PC-9 (cell line): ENCODE data around the gene TLCD3B. TPM values are rescaled to one million over a fixed set of nuclear protein-coding genes. Genes with fewer than 3 reads are reported as not detected.

Source experiments
- BruUV-seq: library from RNA; stranded (reverse); fragments of 400-500 nt; replicated peaks from 2 replicates; lab custom pipeline; 2021; lab: Mats Ljungman, UMichigan
- CTCF ChIA-PET: fragments of 300-600 bp; sonication (Branson Sonifier 250); formaldehyde crosslinking; loops from one replicate; lab custom pipeline; 2022; ENCODE audit warnings: antibody characterized with exemption; lab: Charles Lee
- POLR2A ChIA-PET: fragments of 300-600 bp; sonication (Branson Sonifier 250); formaldehyde crosslinking; loops from one replicate; lab custom pipeline; 2022; ENCODE audit warnings: antibody characterized with exemption; ENCODE audit not compliant: unreplicated experiment; lab: Charles Lee
- DNase-seq, 2 experiments: peaks; one replicate each; pipeline versions ENCODE4 v3.0.0 to v3.0.0-alpha.2; 2015 to 2022; ENCODE audit warnings: mixed read lengths in 1 of 2
- H2AFZ ChIP-seq: fragments of 200-600 bp; sonication (generic); 2 replicates; pipeline ENCODE4 v1.8.1; 2017; ENCODE audit warnings: antibody characterized with exemption
- H3F3A ChIP-seq: fragments of 200-600 bp; sonication (generic); 2 replicates; pipeline ENCODE4 v1.8.1; 2017; ENCODE audit warnings: antibody characterized with exemption, mild to moderate bottlenecking, low read depth; ENCODE audit not compliant: insufficient read depth
- H3K27ac ChIP-seq: fragments of 200-600 bp; sonication (generic); 2 replicates; pipeline ENCODE4 v1.6.1; 2016; ENCODE audit warnings: mixed run types
- H3K27me3 ChIP-seq: fragments of 200-600 bp; sonication (generic); 2 replicates; pipeline ENCODE4 v1.6.1; 2016; ENCODE audit warnings: low read depth, mixed run types; ENCODE audit not compliant: insufficient read depth
- H3K36me3 ChIP-seq: fragments of 200-600 bp; sonication (generic); 2 replicates; pipeline ENCODE4 v1.6.1; 2016; ENCODE audit warnings: low read depth, mixed run types
- H3K4me1 ChIP-seq: fragments of 200-600 bp; sonication (generic); replicated peaks from 2 replicates; pipeline ENCODE4 v1.6.1; 2016; ENCODE audit warnings: mixed run types; ENCODE audit not compliant: insufficient read depth
- H3K4me2 ChIP-seq: fragments of 200-600 bp; sonication (generic); 2 replicates; pipeline ENCODE4 v1.6.1; 2017; ENCODE audit warnings: mixed run types
- H3K4me3 ChIP-seq: fragments of 200-600 bp; sonication (generic); 2 replicates; pipeline ENCODE4 v1.6.1; 2016; ENCODE audit warnings: mixed run types
- H3K79me2 ChIP-seq: fragments of 200-600 bp; sonication (generic); 2 replicates; pipeline ENCODE4 v1.6.1; 2017; ENCODE audit warnings: low read depth, mixed run types
- H3K9me2 ChIP-seq: fragments of 200-600 bp; sonication (generic); 2 replicates; pipeline ENCODE4 v1.8.1; 2017; ENCODE audit warnings: mild to moderate bottlenecking; ENCODE audit not compliant: insufficient read depth
- H3K9me3 ChIP-seq: fragments of 200-600 bp; sonication (generic); 2 replicates; pipeline ENCODE4 v1.8.1; 2016; ENCODE audit warnings: low read depth; ENCODE audit not compliant: insufficient read depth
- H4K20me1 ChIP-seq: fragments of 200-600 bp; sonication (generic); 2 replicates; pipeline ENCODE4 v1.8.1; 2017; ENCODE audit not compliant: insufficient read depth
- EZH2 ChIP-seq: fragments of 200-600 bp; sonication (generic); IDR thresholded peaks from 2 replicates; pipeline ENCODE4 v1.8.0; 2017; ENCODE audit warnings: antibody characterized with exemption, low read depth
- intact Hi-C: fragments of 100-400 bp; cut with micrococcal nuclease; formaldehyde crosslinking; loops from one replicate; pipeline ENCODE4 v1.10.0; 2022; ENCODE audit not compliant: unreplicated experiment
- total RNA-seq: library from RNA; stranded (reverse); gene quantifications from 2 replicates; pipeline ENCODE4 v1.2.3, GENCODE V29; 2021
- TF ChIP-seq, protein P1 (sequence below): fragments of 200-600 bp; sonication (generic); conservative IDR thresholded peaks from 2 replicates; pipeline ENCODE4 v1.6.1; 2017; ENCODE audit warnings: mixed run types, antibody characterized with exemption, mild to moderate bottlenecking, moderate library complexity

Gene TLCD3B
- total RNA-seq, 1 experiment from 2014 or later, result 5.8 TPM

DNA sequence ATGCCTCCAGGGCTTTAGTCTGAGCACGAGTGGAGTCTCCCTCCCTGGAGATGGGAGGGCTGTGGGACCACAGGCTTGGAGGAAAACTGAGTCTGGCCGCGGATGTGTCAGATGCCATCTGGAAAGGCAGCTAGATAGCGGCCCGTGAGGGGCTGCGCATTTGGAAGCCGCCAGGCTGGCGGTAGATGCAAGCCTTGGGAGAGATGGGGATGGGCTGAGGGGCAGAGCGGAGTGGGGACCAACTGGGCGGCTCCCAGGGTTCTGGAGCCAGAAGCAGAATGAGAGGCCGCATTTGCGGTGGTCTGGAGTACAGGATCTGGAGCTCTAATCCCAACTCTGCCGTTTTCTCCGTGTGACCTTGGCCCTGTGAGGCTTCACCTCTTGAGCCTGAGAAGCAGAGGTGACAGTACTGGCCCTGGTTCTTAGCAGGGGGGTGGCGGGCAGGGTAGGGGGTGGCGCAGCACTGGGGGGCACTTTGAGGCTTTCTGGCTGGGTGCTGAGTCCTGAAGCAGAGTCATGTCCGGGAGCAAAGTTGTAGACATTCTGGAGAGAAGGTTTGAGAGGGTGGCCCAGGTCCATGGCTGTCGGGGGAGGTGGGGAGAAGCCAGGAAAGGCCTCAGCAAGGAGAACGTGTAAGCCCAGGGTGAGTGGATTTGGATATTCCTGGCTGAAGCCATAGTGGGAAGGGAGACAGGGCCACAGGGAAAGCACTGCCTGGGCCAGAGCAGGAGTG lies 28.3 kb downstream of the TLCD3B start:
- Histone ChIP-seq H3K4me1 (no peaks in the 10 kb centered on the region), H3K36me3 (no peaks in the 10 kb centered on the region), H3K27ac (no peak overlapping the region), H2AFZ (no peak overlapping the region), H3K4me3 (no peak overlapping the region), H3K79me2 (no peaks in the 10 kb centered on the region), H3K27me3 (no peaks in the 10 kb centered on the region), H3F3A (peaks cover 6% of the 10 kb centered on the region), H3K4me2 (no peak overlapping the region), H3K9me3 (no peaks in the 10 kb centered on the region), H3K9me2 (no peaks in the 10 kb centered on the region), H4K20me1 (peaks cover 3% of the 10 kb centered on the region; the same call in 1 of the 2 replicates)
- TF ChIP-seq, protein P1, sequence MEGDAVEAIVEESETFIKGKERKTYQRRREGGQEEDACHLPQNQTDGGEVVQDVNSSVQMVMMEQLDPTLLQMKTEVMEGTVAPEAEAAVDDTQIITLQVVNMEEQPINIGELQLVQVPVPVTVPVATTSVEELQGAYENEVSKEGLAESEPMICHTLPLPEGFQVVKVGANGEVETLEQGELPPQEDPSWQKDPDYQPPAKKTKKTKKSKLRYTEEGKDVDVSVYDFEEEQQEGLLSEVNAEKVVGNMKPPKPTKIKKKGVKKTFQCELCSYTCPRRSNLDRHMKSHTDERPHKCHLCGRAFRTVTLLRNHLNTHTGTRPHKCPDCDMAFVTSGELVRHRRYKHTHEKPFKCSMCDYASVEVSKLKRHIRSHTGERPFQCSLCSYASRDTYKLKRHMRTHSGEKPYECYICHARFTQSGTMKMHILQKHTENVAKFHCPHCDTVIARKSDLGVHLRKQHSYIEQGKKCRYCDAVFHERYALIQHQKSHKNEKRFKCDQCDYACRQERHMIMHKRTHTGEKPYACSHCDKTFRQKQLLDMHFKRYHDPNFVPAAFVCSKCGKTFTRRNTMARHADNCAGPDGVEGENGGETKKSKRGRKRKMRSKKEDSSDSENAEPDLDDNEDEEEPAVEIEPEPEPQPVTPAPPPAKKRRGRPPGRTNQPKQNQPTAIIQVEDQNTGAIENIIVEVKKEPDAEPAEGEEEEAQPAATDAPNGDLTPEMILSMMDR, result no peak
- TF ChIP-seq EZH2, result no peak
- ChIA-PET POLR2A (no interaction called here), CTCF (interaction anchor here (0.5 kb wide), 1 partner anchor 1024 kb away, joined by 3 read pairs; no protein-coding TSS in a partner anchor)
- BruUV-seq, result no TSS peak
- DNase-seq, result no peak
- intact Hi-C loops, result no loop called here

DNA sequence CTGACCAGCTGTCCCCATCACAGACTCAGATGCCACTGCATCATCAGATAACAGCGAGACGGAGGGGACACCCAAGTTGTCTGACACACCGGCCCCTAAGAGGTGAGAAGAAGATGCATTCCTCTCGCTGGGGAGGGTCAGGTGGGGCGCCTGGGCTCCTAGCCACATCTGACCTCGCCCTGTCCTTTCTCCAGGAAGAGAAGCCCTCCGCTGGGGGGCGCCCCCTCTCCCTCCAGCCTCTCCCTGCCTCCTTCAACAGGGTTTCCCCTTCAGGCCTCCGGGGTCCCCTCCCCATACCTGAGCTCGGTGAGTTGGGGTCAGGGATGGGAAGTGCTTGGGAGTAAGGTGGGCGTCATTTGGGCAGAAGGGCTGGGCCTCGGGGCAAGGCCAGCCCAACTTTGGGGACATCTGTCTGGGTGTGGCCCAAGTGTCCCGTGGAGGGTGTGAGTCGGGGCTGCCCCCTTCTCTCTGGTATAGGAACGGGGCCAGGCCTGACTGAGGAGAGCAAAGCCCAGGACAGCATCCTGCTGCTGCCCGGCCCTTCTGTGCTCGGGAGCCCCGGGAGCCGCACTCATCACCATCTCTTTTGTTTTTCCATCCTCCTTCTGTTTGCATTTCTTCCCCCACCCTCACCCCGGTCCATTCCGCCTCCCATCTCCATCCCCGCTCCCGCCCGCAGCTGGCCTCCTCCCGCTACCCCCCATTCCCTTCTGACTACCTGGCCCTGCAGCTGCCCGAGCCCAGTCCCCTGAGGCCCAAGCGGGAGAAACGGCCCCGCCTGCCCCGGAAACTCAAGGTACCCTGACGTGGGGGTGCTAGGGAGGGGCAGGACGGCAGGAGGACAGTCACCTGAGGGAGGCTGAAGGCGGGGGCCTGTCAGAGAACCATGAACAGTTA lies 30.1 kb downstream of the TLCD3B start:
- CTCF ChIA-PET, result interaction anchor here (0.5 kb wide), 1 partner anchor 1161 kb away, joined by 5 read pairs; no protein-coding TSS in a partner anchor
- Histone ChIP-seq H3K9me3 (no peaks in the 10 kb centered on the region), H3K4me1 (peaks cover 7% of the 10 kb centered on the region), H3F3A (peaks cover 6% of the 10 kb centered on the region; the same call in 1 of the 2 replicates), H3K79me2 (peaks cover 11% of the 10 kb centered on the region), H3K9me2 (no peaks in the 10 kb centered on the region), H3K27me3 (no peaks in the 10 kb centered on the region), H4K20me1 (peaks cover 3% of the 10 kb centered on the region; the same call in 1 of the 2 replicates), H3K4me2 (no peak overlapping the region), H3K36me3 (no peaks in the 10 kb centered on the region), H3K27ac (no peak overlapping the region), H2AFZ (no peak overlapping the region), H3K4me3 (no peak overlapping the region)
- intact Hi-C loops, result no loop called here
- POLR2A ChIA-PET, result no interaction called here
- DNase-seq, result no peak
- TF ChIP-seq, protein P1, result no peak
- no peak for TF ChIP-seq EZH2
- no TSS peak for BruUV-seq

DNA sequence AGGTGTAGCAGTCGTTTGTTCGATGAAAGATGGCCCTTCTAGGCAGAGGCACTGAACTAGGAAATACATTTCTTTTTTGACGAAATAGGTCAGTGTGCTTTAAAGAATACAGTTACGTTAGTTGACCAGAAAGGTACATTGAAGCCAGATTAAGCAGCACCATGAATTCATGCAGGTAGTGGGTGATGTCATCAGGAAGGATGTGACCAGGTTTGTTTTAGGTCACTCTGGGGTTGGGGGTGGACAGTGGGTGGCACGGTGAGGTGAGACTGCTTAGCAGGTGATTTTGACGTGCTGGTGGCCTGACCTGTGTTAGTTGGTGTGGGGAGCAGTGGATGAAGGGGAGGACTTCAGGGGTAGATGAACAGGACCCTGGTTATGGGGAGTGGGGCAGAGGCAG lies 31.5 kb downstream of the TLCD3B start:
- BruUV-seq, result no TSS peak
- Histone ChIP-seq H3K36me3 (no peaks in the 10 kb centered on the region), H3K27ac (no peak overlapping the region), H2AFZ (no peak overlapping the region), H4K20me1 (no peaks in the 10 kb centered on the region), H3K79me2 (peaks cover 11% of the 10 kb centered on the region), H3K4me3 (no peak overlapping the region), H3F3A (peaks cover 14% of the 10 kb centered on the region; the same call in 1 of the 2 replicates), H3K27me3 (no peaks in the 10 kb centered on the region), H3K4me1 (peaks cover 11% of the 10 kb centered on the region), H3K9me3 (no peaks in the 10 kb centered on the region), H3K4me2 (no peak overlapping the region), H3K9me2 (no peaks in the 10 kb centered on the region)
- TF ChIP-seq, protein P1, result no peak
- no peak for TF ChIP-seq EZH2
- CTCF ChIA-PET, result interaction anchor here (0.7 kb wide), 1 partner anchor 74 kb away, joined by 14 read pairs; no protein-coding TSS in a partner anchor
- POLR2A ChIA-PET, result no interaction called here
- intact Hi-C loops, result loop anchor here (5.0 kb wide), 1 partner anchor 72 kb away; the partner anchor contains the start of gene KCTD13
- DNase-seq, result no peak
